DND-41 (cell line): ENCODE data around the gene ATP8A2.

Experiments
- EZH2 ChIP-seq: IDR thresholded peaks from 3 replicates; pipeline ENCODE4 v1.6.1; 2012; ENCODE audit warnings: borderline replicate concordance, low read depth, mild to moderate bottlenecking, moderate library complexity, low read length, inconsistent platforms; ENCODE audit not compliant: severe bottlenecking
- TF ChIP-seq, protein P1 (sequence below): IDR thresholded peaks from 2 replicates; pipeline ENCODE4 v1.5.1; 2012; ENCODE audit warnings: borderline replicate concordance, low read length, moderate library complexity, mild to moderate bottlenecking; ENCODE audit not compliant: poor library complexity, severe bottlenecking; ENCODE audit errors: extremely low read depth

- TF ChIP-seq, protein P1, sequence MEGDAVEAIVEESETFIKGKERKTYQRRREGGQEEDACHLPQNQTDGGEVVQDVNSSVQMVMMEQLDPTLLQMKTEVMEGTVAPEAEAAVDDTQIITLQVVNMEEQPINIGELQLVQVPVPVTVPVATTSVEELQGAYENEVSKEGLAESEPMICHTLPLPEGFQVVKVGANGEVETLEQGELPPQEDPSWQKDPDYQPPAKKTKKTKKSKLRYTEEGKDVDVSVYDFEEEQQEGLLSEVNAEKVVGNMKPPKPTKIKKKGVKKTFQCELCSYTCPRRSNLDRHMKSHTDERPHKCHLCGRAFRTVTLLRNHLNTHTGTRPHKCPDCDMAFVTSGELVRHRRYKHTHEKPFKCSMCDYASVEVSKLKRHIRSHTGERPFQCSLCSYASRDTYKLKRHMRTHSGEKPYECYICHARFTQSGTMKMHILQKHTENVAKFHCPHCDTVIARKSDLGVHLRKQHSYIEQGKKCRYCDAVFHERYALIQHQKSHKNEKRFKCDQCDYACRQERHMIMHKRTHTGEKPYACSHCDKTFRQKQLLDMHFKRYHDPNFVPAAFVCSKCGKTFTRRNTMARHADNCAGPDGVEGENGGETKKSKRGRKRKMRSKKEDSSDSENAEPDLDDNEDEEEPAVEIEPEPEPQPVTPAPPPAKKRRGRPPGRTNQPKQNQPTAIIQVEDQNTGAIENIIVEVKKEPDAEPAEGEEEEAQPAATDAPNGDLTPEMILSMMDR: no peak
- TF ChIP-seq EZH2: no peak
Observed at GRCh38 chr13:25371875-25372283, at the start of gene ATP8A2.
